ENCODE results near the gene TLE1. TPM values are rescaled to one million over a fixed set of nuclear protein-coding genes. Genes with fewer than 3 reads are reported as not detected.

Gene TLE1
- total and polyA plus RNA-seq, 9 of the 15 experiments (the other 6 are each of a cell fraction or from before 2014, with no cell fraction given), result 0.11 TPM; not detected in 8

- ChIA-PET CTCF (ENCODE audit: low intra/inter-chr PET ratio) (no interaction called here), POLR2A (no interaction called here)
- FAIRE-seq, result no peak
- Histone ChIP-seq H3K36me3 (ENCODE audit: control insufficient read depth, insufficient read depth, low read length) (no peaks in the 10 kb centered on the region), H3K9ac (ENCODE audit: insufficient read depth in 1 of 2, low read depth in 2 of 2, low read length in 2 of 2) (no peak overlapping the region), H2AFZ (ENCODE audit: low read depth, low read length) (no peak overlapping the region), H3K27me3 (ENCODE audit: control insufficient read depth in 2 of 2, insufficient read depth in 2 of 2, low read length in 2 of 2) (no peaks in the 10 kb centered on the region), H3K27ac (ENCODE audit: extremely low read depth, low read depth, low read length) (no peak overlapping the region), H3K4me3 (no peak overlapping the region), H3K9me3 (replicated peaks; ENCODE audit: control insufficient read depth, insufficient read depth, low read depth, low read length) (no peaks in the 10 kb centered on the region), H3K9me1 (ENCODE audit: control insufficient read depth, insufficient read depth, low read length) (no peaks in the 10 kb centered on the region), H4K20me1 (replicated peaks; ENCODE audit: control insufficient read depth, insufficient read depth, low read length) (no peaks in the 10 kb centered on the region), H3K4me1 (replicated peaks in 1 of 2; ENCODE audit: control insufficient read depth in 2 of 2, insufficient read depth in 2 of 2, low read length in 2 of 2) (no peaks in the 10 kb centered on the region), H3K4me2 (ENCODE audit: insufficient read depth, low read length) (no peak overlapping the region), H3K79me2 (ENCODE audit: control insufficient read depth, insufficient read depth, low read length) (no peaks in the 10 kb centered on the region)
- in situ Hi-C loops (cut with MboI), result no loop called here
- BruUV-seq (replicated peaks), result no TSS peak
- no peak for DNase-seq (ENCODE audit: extremely low read depth in 1 of 4, low spot score in 3 of 4)
- TF ChIP-seq SMARCA4 (IDR thresholded peaks at IDR 0.05), result no peak
- no peak for TF ChIP-seq ZNF347 (CRISPR knock-in tag; IDR thresholded peaks at IDR 0.05; ENCODE audit: low read depth)
- TF ChIP-seq NR1H2 (CRISPR knock-in tag; IDR thresholded peaks at IDR 0.05), result no peak
- TF ChIP-seq CBX1 (IDR thresholded peaks at IDR 0.05; ENCODE audit: low read depth), result no peak
- TF ChIP-seq TEAD2 (tag; IDR thresholded peaks at IDR 0.05), result no peak
- TF ChIP-seq KHSRP (IDR thresholded peaks at IDR 0.05), result no peak
- TF ChIP-seq, protein P1, sequence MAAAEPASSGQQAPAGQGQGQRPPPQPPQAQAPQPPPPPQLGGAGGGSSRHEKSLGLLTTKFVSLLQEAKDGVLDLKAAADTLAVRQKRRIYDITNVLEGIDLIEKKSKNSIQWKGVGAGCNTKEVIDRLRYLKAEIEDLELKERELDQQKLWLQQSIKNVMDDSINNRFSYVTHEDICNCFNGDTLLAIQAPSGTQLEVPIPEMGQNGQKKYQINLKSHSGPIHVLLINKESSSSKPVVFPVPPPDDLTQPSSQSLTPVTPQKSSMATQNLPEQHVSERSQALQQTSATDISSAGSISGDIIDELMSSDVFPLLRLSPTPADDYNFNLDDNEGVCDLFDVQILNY (CRISPR knock-in tag; IDR thresholded peaks at IDR 0.05), result no peak
- no peak for TF ChIP-seq SREBF2 (CRISPR knock-in tag; IDR thresholded peaks at IDR 0.05)
- no peak for TF ChIP-seq MCM5 (IDR thresholded peaks at IDR 0.05; ENCODE audit: low read depth)
- no peak for TF ChIP-seq TFE3 (CRISPR knock-in tag; IDR thresholded peaks at IDR 0.05)
- no peak for TF ChIP-seq BRF1 (IDR thresholded peaks at IDR 0.05; ENCODE audit: borderline replicate concordance, extremely low read depth, insufficient read length)
- TF ChIP-seq ZNF785 (CRISPR knock-in tag; IDR thresholded peaks at IDR 0.05), result no peak
- TF ChIP-seq JUN (IDR thresholded peaks at IDR 0.05; ENCODE audit: borderline replicate concordance, low read depth, low read length), result no peak
- no peak for TF ChIP-seq JUN (CRISPR knock-in tag; IDR thresholded peaks at IDR 0.05; ENCODE audit: borderline replicate concordance)
- TF ChIP-seq C11orf30 (IDR thresholded peaks at IDR 0.05; ENCODE audit: low read depth), result no peak
- no peak for TF ChIP-seq PBX2 (CRISPR knock-in tag; IDR thresholded peaks at IDR 0.05; ENCODE audit: low read depth)
- TF ChIP-seq PBX2 (tag; conservative IDR thresholded peaks at IDR 0.05; ENCODE audit: low read depth), result no peak
- TF ChIP-seq ZNF316 (IDR thresholded peaks at IDR 0.05), result no peak
- TF ChIP-seq NCOA4 (IDR thresholded peaks at IDR 0.05; ENCODE audit: partially characterized antibody), result no peak
- TF ChIP-seq FOSL1 (tag; conservative IDR thresholded peaks at IDR 0.05), result no peak
- no peak for ATAC-seq
- WGBS (ENCODE audit: insufficient coverage, low coverage, missing lambda C conversion rate), result 1% methylated on average over 10 of the region's 11 CpGs
- intact Hi-C loops (cut with micrococcal nuclease), result no loop called here
Measured at GRCh38 chr9:81585191-81585763, 104.1 kb downstream of the TLE1 start.
